ENCODE data around the gene SMARCA1.

SMARCA1 gene

GRCh38 chrX:129452523-129452922 is 70.8 kb downstream of the SMARCA1 start:
- DNase-seq (ENCODE audit: low spot score): no peak

GRCh38 chrX:129450123-129450522 is 73.2 kb downstream of the SMARCA1 start:
- no peak for DNase-seq (ENCODE audit: low spot score)

- peak; percentile 5 for DNase-seq (ENCODE audit: low spot score)
These were observed 74.1 kb downstream of the SMARCA1 start for GRCh38 chrX:129449148-129449547.

- DNase-seq (ENCODE audit: low spot score): no peak
These were observed 77.9 kb downstream of the SMARCA1 start for GRCh38 chrX:129445436-129445835.

GRCh38 chrX:129433945-129434344 is 89.3 kb downstream of the SMARCA1 start:
- DNase-seq (ENCODE audit: low spot score): no peak

- no peak for DNase-seq (ENCODE audit: low spot score)
These were observed 89.8 kb downstream of the SMARCA1 start for GRCh38 chrX:129433461-129433860.

- no peak for DNase-seq (ENCODE audit: low spot score)
These were observed 96.0 kb downstream of the SMARCA1 start for GRCh38 chrX:129427267-129427666.

- no peak for DNase-seq (ENCODE audit: low spot score)
These were observed 100.1 kb downstream of the SMARCA1 start for GRCh38 chrX:129423191-129423590.

GRCh38 chrX:129404670-129405008 is 118.7 kb downstream of the SMARCA1 start:
- no peak for DNase-seq (ENCODE audit: low spot score)

GRCh38 chrX:129403974-129404669 is 119.2 kb downstream of the SMARCA1 start:
- DNase-seq (ENCODE audit: low spot score): no peak
